Body of pancreas (tissue), 4 donors: ENCODE measurements around the gene SURF4. TPM values are rescaled to one million over a fixed set of nuclear protein-coding genes. Genes with fewer than 3 reads are reported as not detected.
"Not testable (repeated sequence)": the region's sequence is repeated elsewhere in the genome, so short reads cannot be mapped to it uniquely, and the experiment has no call there.

Source experiments
- ATAC-seq: fragments of 150-250 bp; one replicate; pipeline ENCODE4 v1.9.1; 2016
- DNase-seq, 4 donors: peaks; one replicate each; pipeline ENCODE4 v3.0.0-alpha.2; 2019
- H3K27ac ChIP-seq, 4 donors: fragments of 200-600 bp; sonication (generic); 1 replicate in 3 of 4; 2 replicates in 1 of 4; pipeline versions ENCODE4 v1.5.1 to v1.6.1; 2016 to 2019; ENCODE audit warnings: mild to moderate bottlenecking in 1 of 4, mixed read lengths in 1 of 4, moderate library complexity in 1 of 4
- H3K27me3 ChIP-seq, 2 donors: fragments of 200-600 bp; sonication (generic); one replicate each; pipeline ENCODE4 v1.6.0; 2016; ENCODE audit warnings: mild to moderate bottlenecking in 1 of 2
- H3K36me3 ChIP-seq, 2 donors: fragments of 200-600 bp; sonication (generic); replicated peaks in 1 of 2; 2 replicates each; pipeline ENCODE4 v1.5.1; 2016; ENCODE audit warnings: low read depth in 2 of 2; ENCODE audit not compliant: insufficient read depth in 1 of 2
- H3K4me1 ChIP-seq: fragments of 200-600 bp; sonication (generic); one replicate; pipeline ENCODE4 v1.6.0; 2016
- H3K4me3 ChIP-seq, 2 donors: fragments of 200-600 bp; sonication (generic); 1 replicate in 1 of 2; 2 replicates in 1 of 2; pipeline ENCODE4 v1.5.1; 2016 to 2019
- H3K9me3 ChIP-seq, 3 donors: fragments of 200-600 bp; sonication (generic); 1 replicate in 2 of 3; 2 replicates in 1 of 3; pipeline ENCODE4 v1.5.1; 2016
- CTCF ChIP-seq, 7 experiments: fragments of 450-650 bp in 4 of 7; fragments of 200-600 bp in 3 of 7; sonication (generic) in 3 of 7; IDR thresholded peaks; one replicate each; pipeline ENCODE4 v1.5.1; 2016 to 2019; ENCODE audit warnings: antibody characterized with exemption in 7 of 7
- POLR2A ChIP-seq, 3 donors: fragments of 450-650 bp; IDR thresholded peaks; one replicate each; pipeline ENCODE4 v1.6.1; 2016; ENCODE audit warnings: antibody characterized with exemption in 3 of 3, mild to moderate bottlenecking in 2 of 3
- WGBS, 2 donors: methylation state at CpG; one replicate each; pipeline ENCODE4 v1.1.5; 2017; 5-methylcytosine and 5-hydroxymethylcytosine counted together
- intact Hi-C: fragments of 100-400 bp; cut with DNase I; formaldehyde crosslinking; loops from one replicate; pipeline ENCODE4 v1.15.1; 2023
- total RNA-seq, 2 donors: library from RNA; depleted of rRNA; stranded (reverse); fragments of >200 nt; gene quantifications; one replicate each; pipeline ENCODE4 v1.1.0, GENCODE V29; 2016

The SURF4 gene
- total RNA-seq, 2 donors from 2014 or later, result 93.9 to 109 TPM

- Histone ChIP-seq H3K27ac (no peak overlapping the region), H3K9me3 (no peaks in the 10 kb centered on the region), H3K4me3 (no peak overlapping the region), H3K27me3 (no peaks in the 10 kb centered on the region), H3K36me3 (peaks cover 13 to 17% of the 10 kb centered on the region in 2 donors), H3K4me1 (peaks cover 4% of the 10 kb centered on the region)
- intact Hi-C loops, result loop anchor here (10.0 kb wide), 1 partner anchor 143 kb away; no protein-coding TSS in a partner anchor
- WGBS, 2 donors, result 89 to 90% methylated on average over 10 of the region's 10 CpGs
- TF ChIP-seq POLR2A (IDR thresholded peaks at IDR 0.05) (no peak), CTCF (IDR thresholded peaks at IDR 0.05) (no peak)
- no peak for DNase-seq
- ATAC-seq, result no peak
Measured at GRCh38 chr9:133327834-133328484, 47.9 kb downstream of the SURF4 start.

- H3K27me3 ChIP-seq, DNase-seq, H3K4me3 ChIP-seq, H3K4me1 ChIP-seq, H3K27ac ChIP-seq, ATAC-seq, H3K9me3 ChIP-seq, H3K36me3 ChIP-seq: not testable (repeated sequence)
- intact Hi-C loops, result loop anchor here (10.0 kb wide), 1 partner anchor 142 kb away; no protein-coding TSS in a partner anchor
- whole genome bisulfite sequencing, 2 donors, result 85 to 95% methylated on average over 6 of the region's 6 CpGs
Measured at GRCh38 chr9:133327021-133327420, 48.8 kb downstream of the SURF4 start.

GRCh38 chr9:133323991-133324703, 51.7 kb downstream of the SURF4 start:
- H3K27ac ChIP-seq, result no peak overlapping the region
- H3K27me3 ChIP-seq, result no peaks in the 10 kb centered on the region
- intact Hi-C loops, result loop anchor here (10.0 kb wide), 1 partner anchor 139 kb away; no protein-coding TSS in a partner anchor
- DNase-seq (no peak), ATAC-seq (no peak)
- no peak for TF ChIP-seq POLR2A (IDR thresholded peaks at IDR 0.05)
- no peak for TF ChIP-seq CTCF (IDR thresholded peaks at IDR 0.05)
- H3K9me3 ChIP-seq, result no peaks in the 10 kb centered on the region
- H3K4me1 ChIP-seq, result peaks cover 1% of the 10 kb centered on the region
- no peak overlapping the region for H3K4me3 ChIP-seq
- WGBS, 2 donors, result 82 to 84% methylated on average over 13 of the region's 13 CpGs
- no peaks in the 10 kb centered on the region for H3K36me3 ChIP-seq

GRCh38 chr9:133323211-133323610, 52.6 kb downstream of the SURF4 start:
- Histone ChIP-seq H3K4me3 (no peak overlapping the region), H3K36me3 (no peaks in the 10 kb centered on the region), H3K27ac (no peak overlapping the region), H3K4me1 (no peaks in the 10 kb centered on the region), H3K27me3 (no peaks in the 10 kb centered on the region), H3K9me3 (no peaks in the 10 kb centered on the region)
- DNase-seq (no peak), ATAC-seq (no peak)
- 78 to 79% methylated on average over 10 of the region's 10 CpGs for WGBS, 2 donors
- TF ChIP-seq POLR2A (IDR thresholded peaks at IDR 0.05) (no peak), CTCF (IDR thresholded peaks at IDR 0.05) (no peak)
- intact Hi-C loops, result loop anchor here (10.0 kb wide), 1 partner anchor 138 kb away; no protein-coding TSS in a partner anchor

DNA sequence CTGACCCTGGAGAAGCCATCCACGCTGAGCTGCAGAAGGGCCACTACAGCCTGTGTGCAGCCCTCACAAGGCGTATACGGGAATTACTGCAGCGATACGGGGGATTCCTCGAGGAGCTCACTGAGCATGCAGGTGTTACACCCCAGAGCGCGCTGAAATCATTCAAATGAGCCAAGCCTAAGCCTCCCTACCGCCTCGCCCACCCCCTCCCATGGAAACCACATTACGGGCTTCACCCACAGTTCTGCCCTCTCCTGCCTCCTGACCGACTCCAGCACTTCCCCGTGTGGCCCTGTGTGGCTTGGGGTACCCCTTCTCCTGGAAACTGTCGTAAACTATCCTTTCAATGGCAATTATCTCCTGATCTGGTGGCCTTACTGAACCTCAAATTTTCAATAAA, 53.2 kb downstream of the SURF4 start:
- Histone ChIP-seq H3K27ac (no peak overlapping the region), H3K36me3 (no peaks in the 10 kb centered on the region), H3K4me1 (no peaks in the 10 kb centered on the region), H3K27me3 (no peaks in the 10 kb centered on the region), H3K4me3 (no peak overlapping the region), H3K9me3 (no peaks in the 10 kb centered on the region)
- DNase-seq (no peak), ATAC-seq (no peak)
- no peak for TF ChIP-seq POLR2A (IDR thresholded peaks at IDR 0.05)
- TF ChIP-seq CTCF (IDR thresholded peaks at IDR 0.05), result no peak
- WGBS, 2 donors, result 66 to 80% methylated on average over 12 to 14 of the region's 14 CpGs
- intact Hi-C loops, result loop anchor here (10.0 kb wide), 1 partner anchor 138 kb away; no protein-coding TSS in a partner anchor
